GM12878 (cell line): ENCODE measurements around the gene PML. TPM values are rescaled to one million over a fixed set of nuclear protein-coding genes. Genes with fewer than 3 reads are reported as not detected.

ENCODE experiments used
- ATF2 ChIP-seq: IDR thresholded peaks from 2 replicates; pipeline ENCODE4 v1.6.1; 2012; ENCODE audit warnings: low read length, inconsistent platforms
- BHLHE40 ChIP-seq, 2 experiments: fragments of 450-650 bp in 1 of 2; IDR thresholded peaks; 2 replicates each; pipeline ENCODE4 v1.6.1; 2011 to 2017; ENCODE audit warnings: low read depth in 2 of 2, borderline replicate concordance in 1 of 2, improper control_type of control experiment in 1 of 2, low read length in 1 of 2, mild to moderate bottlenecking in 1 of 2
- CTCF ChIP-seq, 3 experiments: IDR thresholded peaks in 2 of 3; conservative IDR thresholded peaks in 1 of 3; 2 replicates each; pipeline ENCODE4 v1.5.1; 2011; ENCODE audit warnings: low read depth in 3 of 3, low read length in 3 of 3, mild to moderate bottlenecking in 3 of 3, control low read depth in 2 of 3, moderate library complexity in 2 of 3, inconsistent platforms in 1 of 3, mixed read lengths in 1 of 3; ENCODE audit not compliant: control insufficient read depth in 2 of 3, insufficient read depth in 1 of 3; ENCODE audit errors: extremely low read depth in 1 of 3
- EGR1 ChIP-seq, 2 experiments: IDR thresholded peaks; 1 replicate in 1 of 2; 2 replicates in 1 of 2; pipeline ENCODE4 v1.6.1; 2011 to 2012; ENCODE audit warnings: low read depth in 2 of 2, low read length in 2 of 2, borderline replicate concordance in 1 of 2, mild to moderate bottlenecking in 1 of 2, moderate library complexity in 1 of 2
- HDAC6 ChIP-seq: fragments of 200-600 bp; sonication (generic); IDR thresholded peaks from one replicate; pipeline ENCODE4 v1.8.0; 2017; ENCODE audit warnings: antibody characterized with exemption; ENCODE audit not compliant: unreplicated experiment
- HSF1 ChIP-seq: fragments of 150-350 bp; IDR thresholded peaks from 2 replicates; pipeline ENCODE4 v1.6.1; 2014; ENCODE audit warnings: mild to moderate bottlenecking, low read depth, low read length
- RAD21 ChIP-seq: IDR thresholded peaks from 2 replicates; pipeline ENCODE4 v1.6.1; 2011; ENCODE audit warnings: mild to moderate bottlenecking, low read depth, low read length, moderate library complexity; ENCODE audit not compliant: insufficient read depth
- YY1 ChIP-seq: IDR thresholded peaks from 2 replicates; pipeline ENCODE4 v1.6.1; 2011; ENCODE audit warnings: low read depth, mild to moderate bottlenecking, low read length
- ZBTB40 ChIP-seq: fragments of 450-650 bp; IDR thresholded peaks from 2 replicates; pipeline ENCODE4 v1.6.1; 2016; ENCODE audit warnings: mild to moderate bottlenecking, moderate library complexity, borderline replicate concordance
- polyA plus RNA-seq, 11 experiments: library from polyadenylated mRNA; depleted of rRNA in 4 of 11; unstranded in 6 of 11; stranded (reverse) in 5 of 11; fragments of >200 nt; fragmentation: Nextera tagmentation in 4 of 11; fragmentation: Illumina TruSeq in 1 of 11; extraction: Ambion mirVana in 4 of 11; extraction: Trizol in 1 of 11; gene quantifications; 1 replicate in 1 of 11; 2 replicates in 10 of 11; pipeline versions ENCODE4 v1.2.1 to v1.2.3, GENCODE V29; 2011 to 2016; ENCODE audit warnings: inconsistent platforms in 2 of 11, missing spikeins in 2 of 11, low read depth in 1 of 11
- total RNA-seq, 4 experiments: library from RNA; depleted of rRNA in 3 of 4; stranded (reverse); fragments of >200 nt in 3 of 4; fragmentation: Illumina TruSeq in 1 of 4; extraction: Trizol in 1 of 4; gene quantifications; 2 replicates each; pipeline versions ENCODE4 v1.2.1 to v1.2.3, GENCODE V29; 2013 to 2021

PML gene
- total and polyA plus RNA-seq, 10 of the 15 experiments (the other 5 are each of a cell fraction or from before 2014, with no cell fraction given) = 8.5 to 95.5 (median 30.8) TPM

- TF ChIP-seq BHLHE40 (IDR thresholded peaks at IDR 0.05; ENCODE audit: borderline replicate concordance in 1 of 2, low read depth in 2 of 2, low read length in 1 of 2) (no peak), CTCF (IDR thresholded peaks at IDR 0.05 in 2 of 3, conservative IDR thresholded peaks at IDR 0.05 in 1 of 3; ENCODE audit: control insufficient read depth in 2 of 3, extremely low read depth in 1 of 3, insufficient read depth in 1 of 3, low read depth in 3 of 3, low read length in 3 of 3) (peak; percentile 23 to 32 (median 23); a peak in 3 of 6 replicates), YY1 (no peak), RAD21 (0 out of 2 replicates have a peak, but pooled peaks have one; percentile 30), ATF2 (no peak), EGR1 (IDR thresholded peaks at IDR 0.05; ENCODE audit: borderline replicate concordance in 1 of 2, low read depth in 2 of 2, low read length in 2 of 2) (no peak), HDAC6 (no peak), HSF1 (no peak), ZBTB40 (no peak)
Observed at GRCh38 chr15:74036271-74037170, 42.0 kb downstream of the PML start (continued).
